CD4-positive, alpha-beta T cell treated with Interleukin-17A for 1 hour (primary cell): ENCODE data around the gene SELENOH.

Experiments
- DNase-seq: peaks from one replicate; pipeline ENCODE4 v3.0.0-alpha.2; 2020

SELENOH gene

DNA sequence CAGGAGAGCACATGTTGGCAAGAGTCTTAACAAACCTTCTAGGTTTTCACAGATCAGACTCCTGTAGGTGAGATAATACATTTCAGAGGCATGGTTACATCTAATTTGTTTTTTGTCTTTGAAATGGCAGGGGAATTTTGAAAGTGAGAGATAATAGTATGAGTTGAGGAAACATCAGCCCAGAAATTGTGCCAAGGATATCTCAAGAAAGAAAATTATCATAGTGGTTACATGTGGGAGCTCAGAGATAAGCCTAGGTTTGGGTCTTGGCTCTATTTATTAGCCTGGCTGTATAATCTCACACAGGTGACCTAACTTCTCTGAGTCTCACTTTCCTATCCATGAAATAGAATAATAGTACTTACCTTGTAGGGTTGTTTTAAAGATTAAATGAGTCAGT is 9.9 kb downstream of the SELENOH start:
- no peak for DNase-seq

DNA sequence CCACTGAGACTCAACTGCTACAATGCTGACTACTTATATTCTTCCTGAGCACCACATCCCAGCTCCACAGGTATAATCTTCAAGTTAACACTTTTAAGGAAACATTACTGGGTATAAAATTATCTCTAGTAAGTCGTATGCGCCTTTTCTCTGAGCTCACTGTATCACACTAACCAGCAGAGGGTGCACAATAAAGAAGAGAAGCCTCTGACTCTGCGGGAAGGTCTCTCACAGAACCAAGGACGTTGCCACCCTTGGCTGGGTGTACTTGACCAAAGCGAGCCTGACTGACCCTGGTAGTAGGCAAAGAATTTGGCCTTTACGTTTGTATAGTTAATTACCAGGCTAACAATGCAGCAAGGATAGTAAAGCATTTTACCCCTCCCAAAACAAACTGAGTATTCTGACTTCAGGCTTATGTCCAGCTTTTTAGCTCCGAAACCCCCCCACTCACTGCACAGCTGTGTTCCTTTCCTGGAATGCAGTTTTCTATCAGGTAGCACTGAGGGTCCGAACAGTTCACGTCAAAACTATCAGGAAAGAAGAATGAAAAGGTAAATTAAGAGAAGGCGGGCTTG is 10.5 kb downstream of the SELENOH start, which contains the start of gene BTBD18:
TSS of gene BTBD18 (minus strand) at position 144 of the 578 bp plus-strand sequence. CDS start 631 bp downstream, outside the sequence.
- peak; percentile 29 for DNase-seq

DNA sequence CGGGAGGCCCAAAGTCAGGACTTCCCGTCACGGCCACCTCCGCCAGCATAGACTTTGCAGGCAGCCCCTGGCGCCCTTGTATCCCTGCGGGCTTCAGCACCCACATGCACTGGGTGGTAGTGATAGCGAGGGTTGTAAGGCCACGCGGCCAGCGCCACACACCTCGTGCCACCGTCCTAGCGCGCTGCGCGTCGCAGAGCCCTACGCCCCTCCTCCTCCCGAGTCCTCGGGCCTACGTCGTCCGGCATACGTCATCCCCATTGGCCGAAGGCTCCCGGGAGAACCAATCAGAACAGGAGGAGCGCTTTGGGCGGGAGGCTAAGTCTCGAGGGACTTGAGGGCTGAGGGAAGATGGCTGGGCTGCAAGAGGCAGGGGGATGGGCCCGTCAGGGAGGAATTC is 11.7 kb downstream of the SELENOH start:
- DNase-seq = no peak

DNA sequence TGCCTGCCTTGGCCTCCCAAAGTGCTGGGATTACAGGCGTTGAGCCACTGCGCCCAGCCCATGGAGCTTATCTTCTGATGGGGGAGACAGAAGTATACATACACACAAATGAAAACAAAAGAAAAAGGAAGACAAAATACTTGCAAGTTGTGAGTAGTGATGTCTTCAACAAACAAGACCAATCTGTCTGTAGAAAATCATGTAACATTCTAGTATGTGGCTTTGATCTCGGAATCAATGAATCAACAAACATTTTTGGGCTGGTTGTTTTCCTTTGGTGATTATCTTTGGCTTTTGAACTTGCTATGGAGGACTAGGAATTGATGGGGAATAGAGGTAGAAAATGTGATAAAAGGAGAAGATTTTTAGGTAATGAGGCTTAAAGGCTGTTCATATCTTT is 16.9 kb downstream of the SELENOH start:
- no peak for DNase-seq

DNA sequence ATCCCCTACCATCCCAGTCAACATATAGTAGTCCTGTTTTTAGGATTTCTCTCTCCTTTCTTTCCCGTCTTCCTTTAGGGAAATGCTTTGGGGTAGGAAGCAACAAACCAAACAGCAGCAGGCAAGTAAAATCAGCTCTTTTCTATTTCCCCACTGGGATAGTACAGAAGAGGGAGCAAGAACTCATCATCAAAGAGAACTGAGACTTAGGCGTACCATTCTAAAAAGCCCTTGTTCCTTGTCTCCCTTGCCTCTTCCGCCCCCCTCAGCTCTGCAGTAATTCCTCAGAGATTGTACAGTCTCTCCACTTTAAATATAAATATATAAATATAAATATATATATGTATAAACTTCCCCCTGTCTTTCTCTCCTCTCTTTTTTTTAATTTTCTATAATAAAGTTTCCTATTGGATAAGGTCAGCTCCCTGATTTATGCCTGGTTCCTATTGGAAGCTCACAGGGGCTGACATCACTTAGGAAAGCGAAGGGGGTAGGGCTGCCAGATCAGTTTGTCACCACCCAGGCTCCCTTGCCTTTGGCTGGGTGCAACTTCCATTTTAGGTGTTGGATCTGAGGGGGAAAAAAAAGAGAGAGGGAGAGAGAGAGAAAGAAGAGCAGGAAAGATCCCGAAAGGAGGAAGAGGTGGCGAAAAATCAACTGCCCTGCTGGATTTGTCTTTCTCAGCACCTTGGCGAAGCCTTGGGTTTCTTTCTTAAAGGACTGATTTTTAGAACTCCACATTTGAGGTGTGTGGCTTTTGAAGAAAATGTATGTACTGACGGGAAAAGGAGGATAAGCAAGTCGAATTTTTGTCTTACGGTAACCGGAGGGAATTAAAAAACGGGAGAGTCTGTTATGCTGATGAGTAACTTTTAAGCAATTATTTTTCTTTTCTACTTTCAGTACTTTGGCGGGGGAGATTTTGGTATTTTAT is 20.3 kb downstream of the SELENOH start, which contains the start of gene CTNND1:
TSS of gene CTNND1 (plus strand) at position 502 of the 934 bp plus-strand sequence. CDS start 29,677 bp downstream, outside the sequence.
- DNase-seq = peak; percentile 22

DNA sequence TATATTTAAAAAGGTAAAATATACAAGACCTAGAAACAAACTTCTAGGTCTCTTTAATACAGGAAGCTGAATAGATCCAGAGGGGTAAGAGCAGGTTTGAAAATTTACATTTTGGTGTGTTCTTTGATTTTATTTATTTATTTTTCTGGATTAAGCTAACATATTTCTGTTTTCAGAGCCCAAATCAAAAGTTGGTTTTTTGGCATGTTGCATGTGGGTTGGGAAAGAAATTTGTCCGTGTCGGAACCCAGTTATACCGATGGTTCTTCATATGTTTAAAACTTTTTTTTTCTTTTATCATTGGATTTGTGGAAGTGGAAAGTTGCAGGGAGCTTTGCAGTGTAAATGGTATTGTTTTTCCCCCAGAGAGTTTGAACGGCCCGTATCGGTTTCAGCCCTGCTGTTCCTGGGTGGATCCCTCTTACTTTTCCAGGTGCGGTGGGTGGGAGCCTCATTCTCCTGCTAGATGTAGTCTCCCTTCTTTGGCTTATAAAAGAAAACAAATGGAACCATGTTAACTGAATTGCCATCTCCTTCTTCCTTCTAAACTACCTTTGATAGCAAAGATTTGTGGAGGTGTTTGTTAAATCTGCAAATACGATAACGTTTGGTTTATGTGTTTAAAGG is 21.1 kb downstream of the SELENOH start:
- no peak for DNase-seq

DNA sequence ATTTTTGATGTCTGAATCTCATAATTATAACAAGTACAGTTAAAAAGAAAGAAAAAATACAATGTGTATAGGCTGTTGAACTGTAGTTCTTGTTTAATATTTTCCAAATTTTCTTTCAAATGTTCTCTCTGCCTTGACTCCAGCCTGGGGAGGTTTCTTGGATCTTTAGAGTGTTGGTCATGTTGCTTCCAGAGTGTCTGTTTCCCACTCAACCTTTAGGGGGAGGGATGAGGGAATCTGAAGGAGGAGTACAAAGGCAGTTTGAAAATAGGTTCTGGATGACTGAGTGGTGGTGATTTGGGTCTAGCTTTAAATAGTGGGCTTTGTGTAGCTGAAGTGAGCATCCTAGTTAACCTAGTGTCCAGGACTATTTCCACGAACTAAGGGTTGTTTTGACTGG is 22.3 kb downstream of the SELENOH start:
- DNase-seq = no peak

DNA sequence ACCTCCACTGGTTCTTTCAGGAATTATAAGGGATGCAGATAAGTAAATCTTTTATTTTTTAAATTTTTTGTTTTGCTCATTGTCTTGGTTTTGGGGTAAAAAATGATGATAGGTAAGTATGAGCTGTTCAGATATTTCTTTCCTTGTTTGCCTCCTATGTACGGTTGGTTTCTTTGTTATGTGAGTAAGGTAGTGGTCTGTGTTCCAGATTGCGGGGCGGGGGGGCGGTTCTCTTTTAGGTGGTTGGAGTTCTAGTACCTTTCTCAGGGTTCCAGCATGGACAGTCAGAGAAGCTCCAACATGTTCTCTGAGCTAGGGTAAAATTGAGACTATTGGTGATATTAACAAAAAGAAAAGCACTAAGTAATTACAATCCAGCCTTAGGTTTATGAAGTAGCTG is 22.7 kb downstream of the SELENOH start:
- no peak for DNase-seq

DNA sequence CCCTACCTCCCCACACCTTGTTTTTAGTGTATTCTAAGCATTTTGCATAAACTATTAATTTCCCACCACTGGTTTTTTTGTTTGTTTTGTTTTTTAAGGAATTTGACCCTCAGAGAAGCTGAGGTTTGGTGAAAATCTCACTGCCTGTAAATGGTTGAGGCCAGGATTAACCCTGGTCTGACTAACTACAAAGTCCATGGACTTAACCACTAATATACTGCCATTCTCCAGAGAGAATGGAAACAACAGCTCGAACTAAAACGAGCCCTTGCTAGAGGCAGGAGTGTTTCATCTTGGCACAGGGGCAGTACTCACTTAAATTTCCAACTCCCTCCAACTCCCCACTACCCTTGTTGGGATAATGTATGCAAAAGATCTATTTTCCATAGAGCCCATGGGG is 23.3 kb downstream of the SELENOH start:
- no peak for DNase-seq

DNA sequence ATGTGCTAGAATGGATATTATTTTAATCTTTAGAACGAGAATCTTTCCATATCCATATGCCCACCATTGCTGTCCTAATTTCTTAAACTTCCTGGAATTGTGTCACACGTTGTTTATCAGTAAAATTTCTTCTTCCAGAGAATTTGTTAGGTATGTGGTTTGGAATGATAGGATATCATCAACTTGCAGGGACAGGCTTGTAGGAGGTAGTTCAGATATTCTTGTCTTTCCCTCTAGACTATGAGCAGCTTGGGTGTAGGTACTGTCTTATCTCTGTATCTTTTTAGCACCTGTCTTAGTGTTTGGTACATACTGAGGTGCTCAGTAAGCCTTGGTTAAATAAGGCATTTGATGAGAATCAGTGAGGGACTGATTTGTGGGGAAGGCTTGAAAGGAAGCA is 23.7 kb downstream of the SELENOH start:
- DNase-seq = no peak

DNA sequence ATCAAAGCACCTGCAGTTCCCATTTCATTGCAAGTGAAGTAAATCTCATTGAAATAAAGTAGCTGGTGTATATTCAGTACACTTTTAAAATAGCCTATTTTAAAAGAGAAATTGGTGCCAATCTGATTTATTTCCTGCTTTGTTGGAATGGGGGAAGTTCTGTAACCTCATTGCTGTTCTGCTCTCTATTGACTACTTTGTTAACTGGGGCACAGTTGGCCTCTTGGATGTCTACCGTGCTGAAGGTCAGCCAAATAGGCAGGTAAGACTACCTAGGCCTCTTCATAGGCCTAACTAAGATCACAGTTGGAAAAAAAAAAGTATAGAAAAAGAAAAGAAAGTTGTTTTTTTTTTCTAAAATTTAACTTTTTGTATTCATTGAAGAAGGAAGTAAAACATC is 29.5 kb downstream of the SELENOH start:
- no peak for DNase-seq

DNA sequence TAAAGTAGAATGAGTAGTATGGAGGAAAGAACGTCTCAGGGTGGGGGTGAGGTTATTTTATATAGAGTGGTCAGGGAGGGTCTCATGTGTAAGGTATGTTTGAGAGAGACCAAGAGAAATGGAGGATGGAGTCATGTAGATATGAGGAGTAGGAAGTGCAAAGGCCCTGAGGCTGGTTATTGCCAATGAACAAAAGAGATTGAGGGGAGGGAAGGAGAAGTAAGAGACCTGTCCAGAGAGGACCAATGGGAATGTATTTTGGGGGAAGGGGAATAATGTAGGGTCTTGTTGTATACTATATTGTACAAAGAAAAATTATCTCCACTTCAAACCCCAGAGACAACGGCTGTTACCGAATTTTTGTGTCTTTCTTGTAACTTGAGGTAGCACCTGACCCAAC is 30.1 kb downstream of the SELENOH start:
- no peak for DNase-seq

DNA sequence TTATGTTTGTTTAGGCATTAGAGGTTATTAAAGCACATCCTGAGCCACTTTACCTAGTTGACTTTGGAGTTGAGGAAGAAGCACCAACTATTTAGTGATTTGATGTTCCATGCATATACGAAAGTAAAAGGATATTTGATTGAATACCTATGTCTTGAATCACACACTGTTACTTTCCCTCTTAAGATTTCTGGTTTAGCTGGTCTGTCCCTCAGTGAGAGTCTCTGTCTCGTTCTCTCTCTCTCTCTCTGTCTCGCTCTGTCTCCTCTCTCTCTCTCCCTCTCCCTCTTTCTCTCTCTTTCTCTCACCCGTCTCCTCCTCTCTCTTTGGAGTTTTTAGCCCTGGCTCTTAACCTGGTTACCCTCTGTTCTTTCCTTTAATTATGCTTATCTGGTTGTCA is 31.3 kb downstream of the SELENOH start:
- no peak for DNase-seq

DNA sequence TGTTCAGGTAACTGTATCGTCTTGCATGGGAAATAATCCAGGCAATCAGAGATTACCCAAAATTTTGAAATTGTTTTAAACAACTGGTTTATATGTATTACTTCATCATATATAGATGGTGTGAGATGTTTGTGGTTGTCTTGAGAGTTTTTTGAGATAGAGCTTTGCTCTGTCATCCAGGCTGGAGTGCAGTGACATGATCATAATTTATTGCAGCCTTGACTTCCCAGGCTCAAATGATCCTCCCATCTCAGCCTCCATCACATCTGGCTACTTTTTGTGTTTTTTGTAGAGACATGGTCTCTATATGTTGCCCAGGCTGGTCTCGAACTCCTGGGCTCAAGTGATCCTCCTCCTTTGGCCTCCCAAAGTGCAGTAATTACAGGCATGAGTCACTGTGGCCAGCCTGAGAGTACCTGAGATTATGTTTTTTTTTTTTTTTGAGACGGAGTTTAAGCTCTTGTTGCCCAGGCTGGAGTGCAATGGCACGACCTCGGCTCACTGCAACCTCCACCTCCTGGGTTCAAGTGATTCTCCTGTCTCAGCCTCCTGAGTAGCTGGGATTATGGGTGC is 31.8 kb downstream of the SELENOH start:
- no peak for DNase-seq

DNA sequence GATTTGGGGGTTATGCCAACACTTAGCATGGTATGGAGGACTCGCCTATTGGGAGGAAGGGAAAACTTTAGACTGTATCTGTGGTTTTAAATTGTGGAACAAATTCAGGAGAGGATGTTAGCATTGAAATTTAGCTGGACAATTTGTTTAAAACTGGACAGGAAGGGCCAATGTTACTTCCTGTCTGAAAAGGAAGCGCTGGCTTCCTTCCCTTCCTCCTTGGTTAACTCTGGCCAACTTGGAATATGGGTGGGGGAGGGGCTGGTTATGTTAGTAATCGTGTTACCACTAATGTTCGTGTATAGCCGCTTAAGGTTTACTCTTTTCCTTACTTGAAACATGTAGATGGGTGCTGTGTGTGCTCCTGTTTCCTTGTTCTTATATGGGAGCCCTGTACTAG is 34.2 kb downstream of the SELENOH start:
- DNase-seq = no peak

DNA sequence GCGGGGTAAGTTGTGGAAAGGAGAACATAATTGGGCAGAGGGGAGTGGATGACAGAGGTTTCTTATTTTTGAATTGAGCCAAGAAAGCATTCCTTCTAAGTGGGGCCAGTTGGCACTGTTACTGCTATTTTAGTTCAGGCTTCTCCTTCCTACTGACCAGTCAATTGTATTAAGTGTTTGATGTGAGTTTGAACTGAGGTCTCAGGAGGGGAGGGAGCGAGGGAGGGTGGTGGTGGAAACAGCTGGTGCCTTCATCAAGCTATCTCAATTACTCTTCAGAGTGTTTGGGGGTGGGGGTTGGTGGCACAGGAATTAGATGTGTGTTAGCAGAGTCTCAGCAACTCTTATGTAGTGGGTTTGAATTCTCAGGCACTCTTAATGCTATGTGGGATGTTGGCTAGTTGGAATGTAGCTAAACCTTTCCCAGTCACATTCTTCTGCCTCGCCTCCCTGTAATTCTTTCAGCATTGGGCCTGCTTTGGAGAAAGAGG is 34.8 kb downstream of the SELENOH start:
- no peak for DNase-seq

DNA sequence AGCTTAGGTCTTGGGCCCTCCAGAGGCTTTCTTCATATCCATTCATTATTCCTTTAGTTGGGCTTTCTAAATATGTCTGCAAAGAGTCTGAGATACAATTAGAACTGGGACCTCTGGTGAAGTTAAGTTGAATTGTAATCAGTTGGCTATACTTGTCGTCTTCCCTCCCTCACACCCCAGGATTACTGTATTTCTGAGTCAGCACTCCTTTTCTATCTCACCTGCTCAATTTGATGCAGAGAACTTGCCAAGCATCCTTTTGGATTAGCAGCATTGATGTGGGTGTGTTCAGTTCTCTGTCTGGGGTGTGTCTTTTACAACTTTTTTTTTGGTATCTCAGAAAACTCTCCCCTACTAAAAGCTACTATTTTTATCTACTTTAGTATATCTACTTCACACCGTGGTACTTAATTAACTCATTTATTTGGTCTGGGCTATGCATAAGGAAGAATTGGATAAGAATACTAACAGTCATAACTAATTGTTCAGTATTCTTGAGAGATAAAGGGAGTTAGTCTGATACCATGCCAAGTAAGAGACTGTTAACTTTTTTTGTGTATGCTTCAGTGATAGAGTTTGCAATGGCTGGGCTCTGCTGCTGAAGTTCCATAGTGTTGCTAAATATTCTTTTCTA is 35.4 kb downstream of the SELENOH start:
- DNase-seq = no peak

DNA sequence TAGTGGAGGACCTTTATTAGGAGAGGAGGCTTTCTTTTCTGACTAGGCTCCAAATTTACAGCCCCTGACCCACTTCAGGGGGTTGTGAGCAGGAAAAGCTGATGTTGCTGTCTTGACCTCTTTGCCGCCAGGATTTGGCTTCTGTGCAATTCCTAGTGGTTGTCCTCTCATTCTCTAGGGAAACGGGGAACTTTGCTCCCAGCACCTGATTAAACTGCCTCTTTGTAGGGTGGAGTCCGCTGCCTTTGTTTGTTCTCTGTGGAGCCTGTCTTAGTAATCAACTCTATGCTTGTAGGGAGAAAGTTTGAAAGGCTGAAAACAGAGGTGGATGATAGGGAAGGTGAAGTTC is 36.7 kb downstream of the SELENOH start:
- DNase-seq = no peak

DNA sequence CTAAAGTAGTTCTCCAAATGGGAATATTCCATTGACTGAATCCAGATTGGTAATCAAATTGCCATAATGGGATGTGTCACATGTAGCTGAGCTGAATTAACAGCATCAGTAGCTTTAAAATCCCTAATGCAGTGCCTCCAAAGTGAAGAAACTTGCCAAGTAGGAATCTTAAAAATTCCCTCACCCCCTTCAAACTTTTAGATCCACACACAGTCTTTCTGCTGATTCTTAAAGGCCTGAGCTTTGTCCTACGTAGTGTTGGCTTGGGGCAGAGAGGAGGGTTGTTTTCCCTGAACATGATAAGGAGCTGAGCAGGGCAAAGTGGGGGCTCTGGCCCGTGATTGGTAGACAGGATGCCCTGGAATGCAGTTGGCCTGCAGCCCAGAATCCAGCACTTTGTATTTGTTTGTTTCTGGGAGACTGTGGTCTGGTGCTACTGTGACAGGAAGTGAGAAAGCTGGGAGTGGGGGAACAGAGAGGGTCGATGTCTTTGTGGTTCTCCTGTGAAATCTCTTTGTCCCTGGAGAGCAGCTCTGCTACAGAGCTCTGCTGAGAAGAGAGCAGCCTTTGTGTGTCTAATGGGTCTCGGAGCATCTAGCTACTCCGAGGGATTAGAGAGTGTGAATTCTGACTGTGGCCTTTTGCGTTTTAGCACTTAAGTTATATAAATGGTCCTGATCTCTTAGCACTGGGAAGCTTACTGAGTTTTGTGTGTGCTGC is 37.2 kb downstream of the SELENOH start:
- no peak for DNase-seq

DNA sequence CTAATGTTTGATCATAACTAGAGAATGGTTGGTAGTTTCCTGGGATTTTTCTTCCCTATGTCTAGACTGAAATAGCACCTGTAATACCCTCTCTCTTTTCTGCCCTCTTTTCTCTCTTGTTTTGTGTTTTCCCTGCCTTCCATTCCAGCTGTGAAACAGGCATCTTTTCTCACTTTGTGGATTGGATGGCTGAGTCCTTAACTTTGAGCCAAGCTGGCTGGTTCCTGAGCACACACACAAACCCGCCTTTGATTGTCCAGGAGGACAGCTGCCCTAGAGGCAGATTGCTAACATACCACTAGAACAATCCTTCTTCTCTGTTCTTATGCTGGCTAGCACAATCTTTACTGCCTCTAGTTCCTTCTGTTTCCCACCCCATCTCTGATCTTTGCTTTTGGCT is 38.0 kb downstream of the SELENOH start:
- DNase-seq = no peak

DNA sequence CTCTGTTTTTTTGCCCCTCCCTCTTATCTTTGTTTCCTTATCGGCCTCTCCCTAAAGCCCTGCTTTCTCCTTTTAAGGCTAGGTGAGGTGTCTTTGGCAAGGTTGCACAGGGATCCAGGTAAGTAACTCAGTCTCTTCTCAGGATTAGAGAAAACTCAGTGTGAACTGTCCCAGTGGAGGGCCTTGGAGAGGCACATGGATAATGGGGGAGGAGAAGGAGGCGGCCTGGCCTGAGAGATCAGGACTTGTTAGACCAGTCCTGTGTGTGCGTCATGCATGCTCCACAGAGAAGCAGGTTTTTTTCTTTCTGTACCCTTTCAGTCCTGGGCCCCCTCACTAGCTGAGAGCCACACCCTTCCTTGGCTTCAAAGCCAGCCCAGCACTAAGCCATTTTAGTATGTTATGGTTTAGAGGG is 40.2 kb downstream of the SELENOH start:
- DNase-seq = no peak

DNA sequence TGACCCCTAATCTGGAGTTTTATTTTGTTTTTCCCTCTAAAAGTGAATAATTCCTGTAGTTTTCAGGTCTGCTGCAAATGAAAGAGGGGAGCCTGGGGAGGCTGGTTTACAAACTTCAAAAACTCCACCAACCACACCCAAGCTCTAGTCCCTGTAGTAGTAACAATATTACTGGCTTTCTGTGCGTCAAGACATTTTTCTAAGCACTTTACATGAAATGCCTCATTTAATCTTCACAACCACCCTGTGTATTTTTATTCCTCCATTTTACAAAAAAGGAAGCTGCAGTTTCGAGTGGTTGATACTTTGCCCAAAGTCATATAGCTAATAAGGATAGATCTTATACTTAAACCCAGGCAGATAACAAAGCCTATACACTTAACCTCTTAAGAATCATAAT is 43.8 kb downstream of the SELENOH start:
- DNase-seq = no peak
